K562 (cell line): ENCODE results near the gene DVL3. TPM values are rescaled to one million over a fixed set of nuclear protein-coding genes. Genes with fewer than 3 reads are reported as not detected.

Experiments
- BMI1 ChIP-seq: fragments of 150-350 bp; IDR thresholded peaks from 2 replicates; pipeline ENCODE4 v1.6.1; 2014; ENCODE audit warnings: low read length
- CBX3 ChIP-seq, 2 experiments: IDR thresholded peaks; 1 replicate in 1 of 2; 2 replicates in 1 of 2; pipeline ENCODE4 v1.6.1; 2012; ENCODE audit warnings: inconsistent platforms in 2 of 2, low read length in 2 of 2, borderline replicate concordance in 1 of 2, control low read depth in 1 of 2
- GABPA ChIP-seq: fragments of 200-800 bp; sonication (Bioruptor generic); conservative IDR thresholded peaks from 2 replicates; pipeline ENCODE4 v1.6.1; 2016; ENCODE audit warnings: low read depth, missing genetic modification characterization, missing compliant biosample characterization
- MAZ ChIP-seq, 2 experiments: fragments of 450-650 bp in 1 of 2; sonication (generic) in 1 of 2; formaldehyde crosslinking; IDR thresholded peaks in 1 of 2; conservative IDR thresholded peaks in 1 of 2; 2 replicates each; pipeline versions ENCODE4 v1.4.0 to v1.5.0; 2020; ENCODE audit warnings: mild to moderate bottlenecking in 1 of 2, missing genetic modification reagents in 1 of 2
- MBD2 ChIP-seq: sonication (generic); IDR thresholded peaks from 2 replicates; pipeline ENCODE4 v1.6.1; 2016; ENCODE audit warnings: low read depth, borderline replicate concordance
- POLR2G ChIP-seq: fragments of 200-400 bp; formaldehyde crosslinking; IDR thresholded peaks from 2 replicates; pipeline ENCODE4 v1.6.1; 2017; ENCODE audit warnings: low read depth, mild to moderate bottlenecking, antibody characterized with exemption, low read length, moderate library complexity
- POLR3A ChIP-seq: IDR thresholded peaks from 2 replicates; pipeline ENCODE4 v1.6.1; 2011; ENCODE audit warnings: borderline replicate concordance, mild to moderate bottlenecking, moderate library complexity; ENCODE audit not compliant: insufficient read length, insufficient read depth; ENCODE audit errors: extremely low read depth
- PYGO2 ChIP-seq: fragments of 450-650 bp; IDR thresholded peaks from 2 replicates; pipeline ENCODE4 v1.6.1; 2016; ENCODE audit warnings: mild to moderate bottlenecking, missing genetic modification characterization, moderate library complexity, missing compliant biosample characterization
- SMARCA4 ChIP-seq: fragments of 450-650 bp; IDR thresholded peaks from 2 replicates; pipeline ENCODE4 v1.6.1; 2016
- TARDBP ChIP-seq: fragments of 450-650 bp; IDR thresholded peaks from 2 replicates; pipeline ENCODE4 v1.6.1; 2016
- ZBED1 ChIP-seq: IDR thresholded peaks from 2 replicates; pipeline ENCODE4 v1.6.1; 2014
- ZNF280B ChIP-seq: fragments of 250-450 bp; sonication (Bioruptor Pico); IDR thresholded peaks from 2 replicates; pipeline ENCODE4 v1.5.1; 2021; ENCODE audit warnings: mild to moderate bottlenecking
- ZNF311 ChIP-seq: fragments of 250-450 bp; sonication (Bioruptor Pico); IDR thresholded peaks from 2 replicates; pipeline ENCODE4 v1.4.0; 2020; ENCODE audit warnings: mild to moderate bottlenecking, moderate library complexity
- polyA plus RNA-seq, 8 experiments: library from polyadenylated mRNA; depleted of rRNA in 4 of 8; stranded (reverse) in 5 of 8; unstranded in 3 of 8; fragments of >200 nt; fragmentation: Nextera tagmentation in 2 of 8; fragmentation: Illumina TruSeq in 1 of 8; extraction: Ambion mirVana in 2 of 8; extraction: Trizol in 1 of 8; gene quantifications; 2 replicates each; pipeline versions ENCODE4 v1.2.1 to v1.2.3, GENCODE V29; 2011 to 2014; ENCODE audit warnings: inconsistent platforms in 1 of 8, missing spikeins in 1 of 8
- total RNA-seq, 7 experiments: library from RNA; depleted of rRNA in 6 of 7; stranded (reverse); fragments of >200 nt in 6 of 7; fragmentation: Illumina TruSeq in 2 of 7; extraction: Trizol in 2 of 7; gene quantifications; 2 replicates each; pipeline versions ENCODE4 v1.2.1 to v1.2.3, GENCODE V29; 2011 to 2021; ENCODE audit warnings: low replicate concordance in 1 of 7
- TF ChIP-seq, protein P1 (sequence below), 3 experiments: fragments of 200-800 bp in 1 of 3; sonication (Bioruptor generic) in 1 of 3; sonication (generic) in 1 of 3; formaldehyde crosslinking in 1 of 3; IDR thresholded peaks; 2 replicates each; pipeline versions ENCODE4 v1.6.1 to v1.8.0; 2016 to 2022; ENCODE audit warnings: mild to moderate bottlenecking in 2 of 3, missing compliant biosample characterization in 2 of 3, missing genetic modification characterization in 2 of 3, missing genetic modification reagents in 1 of 3

DVL3 gene
- total and polyA plus RNA-seq, 9 of the 15 experiments (the other 6 are each of a cell fraction or from before 2014, with no cell fraction given) = 3.1 to 57.9 (median 20.1) TPM

GRCh38 chr3:184133840-184134745 lies 21.1 kb upstream of the DVL3 start (continued):
- peak; percentile 41 to 59; a peak in 3 of 4 replicates for TF ChIP-seq MAZ (CRISPR knock-in tag; conservative IDR thresholded peaks at IDR 0.05 in 1 of 2, IDR thresholded peaks at IDR 0.05 in 1 of 2)
- peak; percentile 59; the same call in 1 of the 2 replicates for TF ChIP-seq MBD2
- TF ChIP-seq BMI1 = no peak
- TF ChIP-seq POLR2G = peak; percentile 83
- TF ChIP-seq SMARCA4 = peak; percentile 53; the same call in 1 of the 2 replicates
- no peak for TF ChIP-seq POLR3A
- TF ChIP-seq ZNF280B = no peak
- TF ChIP-seq ZNF311 (CRISPR knock-in tag) = peak; percentile 66; the same call in 1 of the 2 replicates
- TF ChIP-seq GABPA (tag) = peak; percentile 81
- peak in 1 of 2 experiments; percentile 92; a peak in 2 of 3 replicates for TF ChIP-seq CBX3 (IDR thresholded peaks at IDR 0.05; ENCODE audit: borderline replicate concordance in 1 of 2, low read length in 2 of 2)
- peak; percentile 41; the same call in 1 of the 2 replicates for TF ChIP-seq PYGO2 (tag)
- 0 out of 2 replicates have a peak, but pooled peaks have one; percentile 40 for TF ChIP-seq TARDBP
- TF ChIP-seq, protein P1, sequence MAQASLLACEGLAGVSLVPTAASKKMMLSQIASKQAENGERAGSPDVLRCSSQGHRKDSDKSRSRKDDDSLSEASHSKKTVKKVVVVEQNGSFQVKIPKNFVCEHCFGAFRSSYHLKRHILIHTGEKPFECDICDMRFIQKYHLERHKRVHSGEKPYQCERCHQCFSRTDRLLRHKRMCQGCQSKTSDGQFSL (CRISPR knock-in tag; IDR thresholded peaks at IDR 0.05) = peak; percentile 91
- TF ChIP-seq, protein P1 (tag; IDR thresholded peaks at IDR 0.05) = peak in 1 of 2 experiments; percentile 96; a peak in 2 of 4 replicates
- TF ChIP-seq ZBED1 = no peak
